Choroid plexus epithelial cell (primary cell): ENCODE data around the gene NDUFA13.

Experiments used
- DNase-seq: peaks from one replicate; pipeline ENCODE4 v3.0.0-alpha.2; 2010; ENCODE audit warnings: low read depth
- H3K4me3 ChIP-seq: 2 replicates; pipeline ENCODE4 v1.5.1; 2011; ENCODE audit warnings: low read depth, mild to moderate bottlenecking, control low read depth, low read length, moderate library complexity
- CTCF ChIP-seq: conservative IDR thresholded peaks from 2 replicates; pipeline ENCODE4 v1.5.1; 2011; ENCODE audit warnings: low read depth, mild to moderate bottlenecking, control low read depth, inconsistent platforms, low read length, moderate library complexity

The NDUFA13 gene

GRCh38 chr19:19530423-19530804 is 14.4 kb downstream of the NDUFA13 start:
- TF ChIP-seq CTCF = peak; percentile 14
- no peak overlapping the region for H3K4me3 ChIP-seq
- peak; percentile 48 for DNase-seq

GRCh38 chr19:19530889-19531288 is 14.9 kb downstream of the NDUFA13 start:
- no peak overlapping the region for H3K4me3 ChIP-seq
- DNase-seq = no peak

GRCh38 chr19:19531951-19532805 is 16.2 kb downstream of the NDUFA13 start:
- no peak overlapping the region for H3K4me3 ChIP-seq
- TF ChIP-seq CTCF = peak; percentile 96
- DNase-seq = peak; percentile 67

More at GRCh38 chr19:19530889-19531288, 14.9 kb downstream of the NDUFA13 start:
- no peak for TF ChIP-seq CTCF

GRCh38 chr19:19532806-19533701 is 17.0 kb downstream of the NDUFA13 start:
- H3K4me3 ChIP-seq = no peak overlapping the region
- TF ChIP-seq CTCF = no peak
- no peak for DNase-seq

- H3K4me3 ChIP-seq = no peak overlapping the region
- no peak for DNase-seq
- TF ChIP-seq CTCF = no peak
Measured at GRCh38 chr19:19533841-19534240, 17.8 kb downstream of the NDUFA13 start.

GRCh38 chr19:19534556-19535265 is 18.7 kb downstream of the NDUFA13 start:
- no peak for TF ChIP-seq CTCF
- no peak for DNase-seq
- H3K4me3 ChIP-seq = no peak overlapping the region
